Activated CD8-positive, alpha-beta T cell treated with anti-CD3 and anti-CD28 coated beads for 36 hours (primary cell): ENCODE measurements around the gene ZNF165. TPM values are rescaled to one million over a fixed set of nuclear protein-coding genes. Genes with fewer than 3 reads are reported as not detected.

Experiments used
- ATAC-seq: fragments of 200-7000 bp; cut with Tn5 transposase; one replicate; pipeline ENCODE4 v1.10.0; 2021; ENCODE audit warnings: mild to moderate bottlenecking, moderate library complexity
- CTCF ChIA-PET: fragments of 350-600 bp; sonication (Branson Sonifier 250); formaldehyde crosslinking; loops from one replicate; lab custom pipeline; 2021; ENCODE audit warnings: antibody characterized with exemption; lab: Charles Lee
- POLR2A ChIA-PET: fragments of 350-600 bp; sonication (Branson Sonifier 250); formaldehyde crosslinking; loops from one replicate; lab custom pipeline; 2021; ENCODE audit warnings: antibody characterized with exemption; lab: Charles Lee
- DNase-seq: peaks from one replicate; pipeline ENCODE4 v3.0.0-alpha.2; 2020
- H3K27ac Mint-ChIP-seq: one replicate; pipeline ENCODE4 v1.8.0; 2021; ENCODE audit warnings: mild to moderate bottlenecking, mixed read lengths
- H3K27me3 Mint-ChIP-seq: one replicate; pipeline ENCODE4 v1.8.0; 2021; ENCODE audit warnings: mixed read lengths
- H3K36me3 Mint-ChIP-seq: one replicate; pipeline ENCODE4 v1.8.0; 2021; ENCODE audit warnings: low read depth, mixed read lengths
- H3K4me1 Mint-ChIP-seq: one replicate; pipeline ENCODE4 v1.8.0; 2021; ENCODE audit warnings: low read depth, mixed read lengths
- H3K4me3 Mint-ChIP-seq: one replicate; pipeline ENCODE4 v1.8.0; 2021; ENCODE audit warnings: mild to moderate bottlenecking, moderate library complexity, mixed read lengths
- H3K9me3 Mint-ChIP-seq: one replicate; pipeline ENCODE4 v1.8.0; 2021; ENCODE audit warnings: mixed read lengths
- CTCF ChIP-seq: fragments of 200-600 bp; IDR thresholded peaks from one replicate; pipeline ENCODE4 v1.8.0; 2022; ENCODE audit warnings: antibody characterized with exemption, mild to moderate bottlenecking
- intact Hi-C: fragments of 100-400 bp; cut with micrococcal nuclease; formaldehyde crosslinking; loops from one replicate; pipeline ENCODE4 v1.10.0; 2022
- total RNA-seq, 2 experiments: library from RNA; stranded (reverse); gene quantifications; one replicate each; pipeline ENCODE4 v1.2.3, GENCODE V29; 2021

The ZNF165 gene
- total RNA-seq, 2 experiments from 2014 or later: 3.5 to 3.6 TPM

GRCh38 chr6:28105245-28105639, 24.9 kb downstream of the ZNF165 start:
- peaks cover 5% of the 10 kb centered on the region for H3K27me3 Mint-ChIP-seq
- no peaks in the 10 kb centered on the region for H3K36me3 Mint-ChIP-seq
- CTCF ChIA-PET: interaction anchor here (0.6 to 1.6 kb wide), 8 partner anchors 12 to 211 kb away, joined by 3 to 6 read pairs (median 4); partner anchors contain the start of gene ZSCAN16
- peaks cover 5% of the 10 kb centered on the region for H3K4me1 Mint-ChIP-seq
- ATAC-seq: no peak
- intact Hi-C loops: no loop called here
- peak overlapping the region; percentile 87 for H3K4me3 Mint-ChIP-seq
- TF ChIP-seq CTCF: no peak
- peaks cover 3% of the 10 kb centered on the region for H3K9me3 Mint-ChIP-seq
- no peak for DNase-seq
- POLR2A ChIA-PET: interaction anchor here (0.9 to 2.7 kb wide), 3 partner anchors 23 to 64 kb away, joined by 3 to 15 read pairs (median 3); no protein-coding TSS in a partner anchor
- H3K27ac Mint-ChIP-seq: peak overlapping the region; percentile 33

- no peak for TF ChIP-seq CTCF
- Mint-ChIP-seq H3K4me1 (peaks cover 5% of the 10 kb centered on the region), H3K36me3 (no peaks in the 10 kb centered on the region), H3K27me3 (peaks cover 5% of the 10 kb centered on the region), H3K9me3 (peaks cover 3% of the 10 kb centered on the region), H3K27ac (no peak overlapping the region), H3K4me3 (no peak overlapping the region)
- intact Hi-C loops: no loop called here
- ATAC-seq (no peak), DNase-seq (no peak)
- POLR2A ChIA-PET: no interaction called here
- CTCF ChIA-PET: no interaction called here
Measured at GRCh38 chr6:28107506-28107905, 27.1 kb downstream of the ZNF165 start.

GRCh38 chr6:28111964-28112363, 31.6 kb downstream of the ZNF165 start:
- H3K27ac Mint-ChIP-seq: no peak overlapping the region
- ChIA-PET CTCF (interaction anchor here (0.6 to 1.8 kb wide), 2 partner anchors 13 to 244 kb away, joined by 3 to 4 read pairs; no protein-coding TSS in a partner anchor), POLR2A (no interaction called here)
- H3K4me1 Mint-ChIP-seq: no peaks in the 10 kb centered on the region
- no peak overlapping the region for H3K4me3 Mint-ChIP-seq
- H3K9me3 Mint-ChIP-seq: no peaks in the 10 kb centered on the region
- no peak for TF ChIP-seq CTCF
- peaks cover 4% of the 10 kb centered on the region for H3K27me3 Mint-ChIP-seq
- DNase-seq: no peak
- no peak for ATAC-seq
- intact Hi-C loops: no loop called here
- peaks cover 25% of the 10 kb centered on the region for H3K36me3 Mint-ChIP-seq

- ATAC-seq (no peak), DNase-seq (no peak)
- ChIA-PET CTCF (no interaction called here), POLR2A (no interaction called here)
- H3K4me1 Mint-ChIP-seq: no peaks in the 10 kb centered on the region
- no peaks in the 10 kb centered on the region for H3K27me3 Mint-ChIP-seq
- H3K36me3 Mint-ChIP-seq: peaks cover 41% of the 10 kb centered on the region
- no peaks in the 10 kb centered on the region for H3K9me3 Mint-ChIP-seq
- no peak overlapping the region for H3K4me3 Mint-ChIP-seq
- intact Hi-C loops: no loop called here
- no peak for TF ChIP-seq CTCF
- no peak overlapping the region for H3K27ac Mint-ChIP-seq
Measured at GRCh38 chr6:28115799-28116198, 35.4 kb downstream of the ZNF165 start.

- POLR2A ChIA-PET: interaction anchor here (0.7 to 1.2 kb wide), 2 partner anchors 19 to 71 kb away, joined by 3 to 8 read pairs; no protein-coding TSS in a partner anchor
- no peak for ATAC-seq
- Mint-ChIP-seq H3K27ac (no peak overlapping the region), H3K9me3 (no peaks in the 10 kb centered on the region), H3K4me1 (no peaks in the 10 kb centered on the region), H3K27me3 (no peaks in the 10 kb centered on the region), H3K4me3 (no peak overlapping the region), H3K36me3 (peaks cover 47% of the 10 kb centered on the region)
- TF ChIP-seq CTCF: no peak
- CTCF ChIA-PET: interaction anchor here (1.0 to 1.6 kb wide), 3 partner anchors 9 to 239 kb away, joined by 3 to 4 read pairs (median 3); no protein-coding TSS in a partner anchor
- intact Hi-C loops: no loop called here
- no peak for DNase-seq
Measured at GRCh38 chr6:28117386-28118050, 37.1 kb downstream of the ZNF165 start.
